ENCODE data around the gene RBFOX1.

RBFOX1 gene

DNA sequence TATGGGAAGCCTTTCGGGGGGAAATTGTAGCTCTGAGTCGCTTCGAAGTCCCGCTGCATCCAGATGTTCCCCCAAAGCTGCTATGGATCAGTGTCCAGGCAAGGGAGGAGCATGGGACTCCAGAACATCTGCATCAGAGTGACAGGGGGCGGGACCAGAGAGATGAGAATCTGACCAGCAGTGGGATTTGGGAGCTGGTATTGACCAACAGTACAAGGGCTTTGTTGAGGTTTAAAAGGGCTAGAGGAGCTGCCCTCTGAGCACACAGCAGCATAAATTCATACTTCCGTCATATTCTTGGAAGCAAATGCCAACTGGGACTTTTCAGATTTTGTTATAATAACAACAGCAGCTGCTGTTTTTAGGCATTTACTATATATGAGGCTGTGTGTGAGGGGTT lies 10.6 kb downstream of the RBFOX1 start:
- Histone ChIP-seq H2AFZ (ENCODE audit: low read length) (no peak overlapping the region), H3F3A (ENCODE audit: low read depth) (no peaks in the 10 kb centered on the region), H3K9me3 (ENCODE audit: insufficient read depth, low read depth, low read length) (no peaks in the 10 kb centered on the region; the same call in 1 of the 2 replicates), H3K4me1 (ENCODE audit: insufficient read depth, low read length, poor library complexity, severe bottlenecking) (no peaks in the 10 kb centered on the region), H3K9ac (ENCODE audit: low read depth, low read length, poor library complexity, severe bottlenecking) (no peak overlapping the region), H3K9me2 (replicated peaks; ENCODE audit: low read depth, low read length) (no peaks in the 10 kb centered on the region), H3K4me2 (ENCODE audit: low read depth, low read length, poor library complexity, severe bottlenecking) (no peak overlapping the region), H3K79me2 (ENCODE audit: insufficient read depth, low read length) (no peaks in the 10 kb centered on the region), H3K27me3 (ENCODE audit: insufficient read depth, low read length, poor library complexity, severe bottlenecking) (no peaks in the 10 kb centered on the region), H3K36me3 (ENCODE audit: insufficient read depth, low read length) (no peaks in the 10 kb centered on the region), H4K20me1 (ENCODE audit: insufficient read depth, low read length, poor library complexity, severe bottlenecking) (no peaks in the 10 kb centered on the region), H3K4me3 (ENCODE audit: low read length, poor library complexity, severe bottlenecking) (no peak overlapping the region)
- TF ChIP-seq, protein P1, sequence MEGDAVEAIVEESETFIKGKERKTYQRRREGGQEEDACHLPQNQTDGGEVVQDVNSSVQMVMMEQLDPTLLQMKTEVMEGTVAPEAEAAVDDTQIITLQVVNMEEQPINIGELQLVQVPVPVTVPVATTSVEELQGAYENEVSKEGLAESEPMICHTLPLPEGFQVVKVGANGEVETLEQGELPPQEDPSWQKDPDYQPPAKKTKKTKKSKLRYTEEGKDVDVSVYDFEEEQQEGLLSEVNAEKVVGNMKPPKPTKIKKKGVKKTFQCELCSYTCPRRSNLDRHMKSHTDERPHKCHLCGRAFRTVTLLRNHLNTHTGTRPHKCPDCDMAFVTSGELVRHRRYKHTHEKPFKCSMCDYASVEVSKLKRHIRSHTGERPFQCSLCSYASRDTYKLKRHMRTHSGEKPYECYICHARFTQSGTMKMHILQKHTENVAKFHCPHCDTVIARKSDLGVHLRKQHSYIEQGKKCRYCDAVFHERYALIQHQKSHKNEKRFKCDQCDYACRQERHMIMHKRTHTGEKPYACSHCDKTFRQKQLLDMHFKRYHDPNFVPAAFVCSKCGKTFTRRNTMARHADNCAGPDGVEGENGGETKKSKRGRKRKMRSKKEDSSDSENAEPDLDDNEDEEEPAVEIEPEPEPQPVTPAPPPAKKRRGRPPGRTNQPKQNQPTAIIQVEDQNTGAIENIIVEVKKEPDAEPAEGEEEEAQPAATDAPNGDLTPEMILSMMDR (conservative IDR thresholded peaks at IDR 0.05; ENCODE audit: low read length) = no peak
- TF ChIP-seq EZH2phosphoT487 (IDR thresholded peaks at IDR 0.05; ENCODE audit: borderline replicate concordance) = no peak

DNA sequence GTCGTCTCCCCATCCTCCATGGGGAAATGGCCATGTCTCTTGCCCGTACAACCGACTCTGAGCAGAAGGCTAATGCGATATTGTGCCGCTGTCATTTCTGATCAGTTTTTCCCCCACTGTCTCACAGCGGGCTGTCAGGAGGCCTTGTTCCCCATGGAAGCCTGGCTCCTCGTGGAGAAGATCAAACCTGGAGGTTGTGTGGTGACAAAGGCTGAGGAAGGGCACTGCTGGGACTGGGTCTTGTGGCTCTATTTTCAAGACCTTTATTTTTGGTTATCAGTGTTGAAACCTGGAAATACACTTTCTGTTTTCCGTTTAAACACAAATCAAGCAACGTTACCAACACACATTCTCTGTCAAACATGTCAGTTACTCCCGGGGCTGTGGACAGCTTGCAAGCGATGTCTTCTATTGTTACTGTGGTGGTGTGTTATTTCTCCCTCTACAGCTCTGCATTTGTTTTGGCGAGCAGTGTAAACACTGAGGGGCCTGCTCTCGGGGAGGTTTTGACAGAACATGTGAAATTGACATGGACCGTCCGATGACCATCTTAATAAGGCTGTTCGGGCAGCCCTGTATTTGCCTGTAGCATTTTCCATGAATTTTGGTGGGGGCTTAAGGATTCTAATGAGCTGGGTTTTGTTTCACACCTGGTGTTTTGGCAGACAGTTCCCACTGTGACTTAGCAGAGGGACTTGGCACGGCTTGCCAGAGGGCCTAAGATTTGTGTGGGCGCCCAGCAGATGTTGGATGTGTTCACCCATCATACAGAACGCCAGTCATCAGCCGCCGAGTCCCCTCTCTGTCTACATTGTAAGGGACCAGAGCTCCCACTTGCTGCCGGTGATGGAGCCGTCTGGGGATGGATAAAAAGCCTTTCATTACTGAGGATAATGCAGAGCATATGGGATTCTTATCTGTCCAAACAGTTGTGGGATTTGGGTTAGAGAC lies 12.5 kb downstream of the RBFOX1 start:
- Histone ChIP-seq H3K4me2 (ENCODE audit: low read depth, low read length, poor library complexity, severe bottlenecking) (no peak overlapping the region), H3K27me3 (ENCODE audit: insufficient read depth, low read length, poor library complexity, severe bottlenecking) (no peaks in the 10 kb centered on the region), H2AFZ (ENCODE audit: low read length) (no peak overlapping the region), H3K4me1 (ENCODE audit: insufficient read depth, low read length, poor library complexity, severe bottlenecking) (no peaks in the 10 kb centered on the region), H3F3A (ENCODE audit: low read depth) (no peaks in the 10 kb centered on the region), H3K9me2 (replicated peaks; ENCODE audit: low read depth, low read length) (no peaks in the 10 kb centered on the region), H3K36me3 (ENCODE audit: insufficient read depth, low read length) (no peaks in the 10 kb centered on the region), H3K9me3 (ENCODE audit: insufficient read depth, low read depth, low read length) (no peaks in the 10 kb centered on the region; the same call in 1 of the 2 replicates), H3K79me2 (ENCODE audit: insufficient read depth, low read length) (no peaks in the 10 kb centered on the region), H4K20me1 (ENCODE audit: insufficient read depth, low read length, poor library complexity, severe bottlenecking) (no peaks in the 10 kb centered on the region), H3K4me3 (ENCODE audit: low read length, poor library complexity, severe bottlenecking) (no peak overlapping the region), H3K9ac (ENCODE audit: low read depth, low read length, poor library complexity, severe bottlenecking) (no peak overlapping the region)
- no peak for TF ChIP-seq EZH2phosphoT487 (IDR thresholded peaks at IDR 0.05; ENCODE audit: borderline replicate concordance)
- TF ChIP-seq, protein P1 (conservative IDR thresholded peaks at IDR 0.05; ENCODE audit: low read length) = no peak

GRCh38 chr16:7350806-7351205 lies 18.2 kb downstream of the RBFOX1 start:
- H3F3A ChIP-seq (ENCODE audit: low read depth) = no peaks in the 10 kb centered on the region
- H3K4me3 ChIP-seq (ENCODE audit: low read length, poor library complexity, severe bottlenecking) = no peak overlapping the region
- H3K79me2 ChIP-seq (ENCODE audit: insufficient read depth, low read length) = no peaks in the 10 kb centered on the region
- H2AFZ ChIP-seq (ENCODE audit: low read length) = no peak overlapping the region
- no peaks in the 10 kb centered on the region for H3K27me3 ChIP-seq (ENCODE audit: insufficient read depth, low read length, poor library complexity, severe bottlenecking)
- TF ChIP-seq, protein P1 (conservative IDR thresholded peaks at IDR 0.05; ENCODE audit: low read length) = no peak
- TF ChIP-seq EZH2phosphoT487 (IDR thresholded peaks at IDR 0.05; ENCODE audit: borderline replicate concordance) = no peak
- no peak overlapping the region for H3K4me2 ChIP-seq (ENCODE audit: low read depth, low read length, poor library complexity, severe bottlenecking)
- H3K9ac ChIP-seq (ENCODE audit: low read depth, low read length, poor library complexity, severe bottlenecking) = no peak overlapping the region
- H3K9me3 ChIP-seq (ENCODE audit: insufficient read depth, low read depth, low read length) = no peaks in the 10 kb centered on the region; the same call in 1 of the 2 replicates
- H3K36me3 ChIP-seq (ENCODE audit: insufficient read depth, low read length) = no peaks in the 10 kb centered on the region
- H3K9me2 ChIP-seq (replicated peaks; ENCODE audit: low read depth, low read length) = no peaks in the 10 kb centered on the region
- no peaks in the 10 kb centered on the region for H3K4me1 ChIP-seq (ENCODE audit: insufficient read depth, low read length, poor library complexity, severe bottlenecking)
- no peaks in the 10 kb centered on the region for H4K20me1 ChIP-seq (ENCODE audit: insufficient read depth, low read length, poor library complexity, severe bottlenecking)
